Measurements from ENCODE around the gene CACNG1. TPM values are rescaled to one million over a fixed set of nuclear protein-coding genes. Genes with fewer than 3 reads are reported as not detected.

Gene CACNG1
- polyA plus RNA-seq, 1 donor from 2014 or later, result 0.77 TPM

DNA sequence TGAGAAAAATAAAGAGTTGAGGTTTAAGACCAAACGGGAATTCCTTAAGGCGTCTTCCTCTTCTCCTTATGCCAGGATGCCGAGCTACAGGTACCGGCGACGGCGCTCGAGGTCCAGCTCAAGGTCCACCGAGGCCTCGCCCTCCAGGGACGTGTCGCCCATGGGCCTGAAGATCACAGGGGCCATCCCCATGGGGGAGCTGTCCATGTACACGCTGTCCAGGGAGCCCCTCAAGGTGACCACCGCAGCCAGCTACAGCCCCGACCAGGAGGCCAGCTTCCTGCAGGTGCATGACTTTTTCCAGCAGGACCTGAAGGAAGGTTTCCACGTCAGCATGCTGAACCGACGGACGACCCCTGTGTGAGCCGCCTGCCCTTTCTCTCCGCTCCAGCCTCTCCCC, 13.7 kb upstream of the CACNG1 start:
- Histone ChIP-seq H3K9ac (ENCODE audit: low read length) (no peak overlapping the region), H3K9me3 (ENCODE audit: low read length) (no peaks in the 10 kb centered on the region), H3F3A (ENCODE audit: insufficient read depth, low read length, poor library complexity, severe bottlenecking) (no peaks in the 10 kb centered on the region), H3K4me2 (ENCODE audit: low read length) (no peak overlapping the region), H3K27me3 (ENCODE audit: insufficient read depth, low read depth, low read length) (no peaks in the 10 kb centered on the region), H3K27ac (ENCODE audit: low read length) (no peak overlapping the region), H3K79me2 (replicated peaks; ENCODE audit: insufficient read depth, low read length) (no peaks in the 10 kb centered on the region), H3K4me3 (ENCODE audit: low read length) (no peak overlapping the region), H4K20me1 (ENCODE audit: insufficient read depth) (no peaks in the 10 kb centered on the region), H3K36me3 (ENCODE audit: insufficient read depth, low read length) (no peaks in the 10 kb centered on the region), H2AFZ (ENCODE audit: low read depth, low read length) (no peak overlapping the region), H3K9me2 (ENCODE audit: insufficient read depth, low read length) (no peaks in the 10 kb centered on the region)
- TF ChIP-seq, protein P1, sequence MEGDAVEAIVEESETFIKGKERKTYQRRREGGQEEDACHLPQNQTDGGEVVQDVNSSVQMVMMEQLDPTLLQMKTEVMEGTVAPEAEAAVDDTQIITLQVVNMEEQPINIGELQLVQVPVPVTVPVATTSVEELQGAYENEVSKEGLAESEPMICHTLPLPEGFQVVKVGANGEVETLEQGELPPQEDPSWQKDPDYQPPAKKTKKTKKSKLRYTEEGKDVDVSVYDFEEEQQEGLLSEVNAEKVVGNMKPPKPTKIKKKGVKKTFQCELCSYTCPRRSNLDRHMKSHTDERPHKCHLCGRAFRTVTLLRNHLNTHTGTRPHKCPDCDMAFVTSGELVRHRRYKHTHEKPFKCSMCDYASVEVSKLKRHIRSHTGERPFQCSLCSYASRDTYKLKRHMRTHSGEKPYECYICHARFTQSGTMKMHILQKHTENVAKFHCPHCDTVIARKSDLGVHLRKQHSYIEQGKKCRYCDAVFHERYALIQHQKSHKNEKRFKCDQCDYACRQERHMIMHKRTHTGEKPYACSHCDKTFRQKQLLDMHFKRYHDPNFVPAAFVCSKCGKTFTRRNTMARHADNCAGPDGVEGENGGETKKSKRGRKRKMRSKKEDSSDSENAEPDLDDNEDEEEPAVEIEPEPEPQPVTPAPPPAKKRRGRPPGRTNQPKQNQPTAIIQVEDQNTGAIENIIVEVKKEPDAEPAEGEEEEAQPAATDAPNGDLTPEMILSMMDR (IDR thresholded peaks at IDR 0.05; ENCODE audit: poor library complexity, severe bottlenecking), result no peak
- TF ChIP-seq MXI1 (conservative IDR thresholded peaks at IDR 0.05; ENCODE audit: poor library complexity, severe bottlenecking) (no peak), SMC3 (conservative IDR thresholded peaks at IDR 0.05; ENCODE audit: poor library complexity) (no peak), EP300 (conservative IDR thresholded peaks at IDR 0.05; ENCODE audit: poor library complexity, severe bottlenecking) (no peak), TAF1 (IDR thresholded peaks at IDR 0.05; ENCODE audit: low read depth) (no peak), RAD21 (conservative IDR thresholded peaks at IDR 0.05) (no peak), EZH2 (IDR thresholded peaks at IDR 0.05; ENCODE audit: borderline replicate concordance, insufficient read depth, low read length, poor library complexity, severe bottlenecking) (no peak)
- TF ChIP-seq, protein P2, sequence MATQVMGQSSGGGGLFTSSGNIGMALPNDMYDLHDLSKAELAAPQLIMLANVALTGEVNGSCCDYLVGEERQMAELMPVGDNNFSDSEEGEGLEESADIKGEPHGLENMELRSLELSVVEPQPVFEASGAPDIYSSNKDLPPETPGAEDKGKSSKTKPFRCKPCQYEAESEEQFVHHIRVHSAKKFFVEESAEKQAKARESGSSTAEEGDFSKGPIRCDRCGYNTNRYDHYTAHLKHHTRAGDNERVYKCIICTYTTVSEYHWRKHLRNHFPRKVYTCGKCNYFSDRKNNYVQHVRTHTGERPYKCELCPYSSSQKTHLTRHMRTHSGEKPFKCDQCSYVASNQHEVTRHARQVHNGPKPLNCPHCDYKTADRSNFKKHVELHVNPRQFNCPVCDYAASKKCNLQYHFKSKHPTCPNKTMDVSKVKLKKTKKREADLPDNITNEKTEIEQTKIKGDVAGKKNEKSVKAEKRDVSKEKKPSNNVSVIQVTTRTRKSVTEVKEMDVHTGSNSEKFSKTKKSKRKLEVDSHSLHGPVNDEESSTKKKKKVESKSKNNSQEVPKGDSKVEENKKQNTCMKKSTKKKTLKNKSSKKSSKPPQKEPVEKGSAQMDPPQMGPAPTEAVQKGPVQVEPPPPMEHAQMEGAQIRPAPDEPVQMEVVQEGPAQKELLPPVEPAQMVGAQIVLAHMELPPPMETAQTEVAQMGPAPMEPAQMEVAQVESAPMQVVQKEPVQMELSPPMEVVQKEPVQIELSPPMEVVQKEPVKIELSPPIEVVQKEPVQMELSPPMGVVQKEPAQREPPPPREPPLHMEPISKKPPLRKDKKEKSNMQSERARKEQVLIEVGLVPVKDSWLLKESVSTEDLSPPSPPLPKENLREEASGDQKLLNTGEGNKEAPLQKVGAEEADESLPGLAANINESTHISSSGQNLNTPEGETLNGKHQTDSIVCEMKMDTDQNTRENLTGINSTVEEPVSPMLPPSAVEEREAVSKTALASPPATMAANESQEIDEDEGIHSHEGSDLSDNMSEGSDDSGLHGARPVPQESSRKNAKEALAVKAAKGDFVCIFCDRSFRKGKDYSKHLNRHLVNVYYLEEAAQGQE (IDR thresholded peaks at IDR 0.05; ENCODE audit: borderline replicate concordance), result no peak

DNA sequence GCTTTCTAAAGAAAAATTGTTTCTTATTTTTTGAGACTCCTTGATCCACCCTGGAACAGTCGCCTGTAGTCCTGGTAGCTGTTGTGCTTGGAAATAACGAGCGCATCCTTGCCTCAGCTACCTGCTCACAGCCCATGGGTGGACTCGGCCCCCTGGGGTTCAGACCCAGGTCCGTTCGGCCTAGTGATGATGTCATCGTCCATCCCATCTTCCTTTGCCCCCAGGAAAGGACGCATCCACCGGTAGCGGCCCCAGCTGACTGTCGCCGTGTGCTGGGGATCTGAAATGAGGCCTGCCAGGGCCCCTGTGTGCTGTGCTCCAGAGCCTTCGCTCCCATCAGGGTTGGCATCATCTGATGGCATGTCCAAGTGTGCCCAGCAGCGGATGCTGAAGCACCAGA, 12.0 kb upstream of the CACNG1 start:
- Histone ChIP-seq H3K9me3 (ENCODE audit: low read length) (no peaks in the 10 kb centered on the region), H3K27ac (ENCODE audit: low read length) (no peak overlapping the region), H3K27me3 (ENCODE audit: insufficient read depth, low read depth, low read length) (no peaks in the 10 kb centered on the region), H3K36me3 (ENCODE audit: insufficient read depth, low read length) (no peaks in the 10 kb centered on the region), H3K79me2 (replicated peaks; ENCODE audit: insufficient read depth, low read length) (no peaks in the 10 kb centered on the region), H3F3A (ENCODE audit: insufficient read depth, low read length, poor library complexity, severe bottlenecking) (no peaks in the 10 kb centered on the region), H3K9ac (ENCODE audit: low read length) (no peak overlapping the region), H4K20me1 (ENCODE audit: insufficient read depth) (no peaks in the 10 kb centered on the region), H2AFZ (ENCODE audit: low read depth, low read length) (no peak overlapping the region), H3K4me3 (ENCODE audit: low read length) (no peak overlapping the region), H3K4me2 (ENCODE audit: low read length) (no peak overlapping the region), H3K9me2 (ENCODE audit: insufficient read depth, low read length) (no peaks in the 10 kb centered on the region)
- no peak for TF ChIP-seq MXI1 (conservative IDR thresholded peaks at IDR 0.05; ENCODE audit: poor library complexity, severe bottlenecking)
- no peak for TF ChIP-seq EZH2 (IDR thresholded peaks at IDR 0.05; ENCODE audit: borderline replicate concordance, insufficient read depth, low read length, poor library complexity, severe bottlenecking)
- TF ChIP-seq, protein P2 (IDR thresholded peaks at IDR 0.05; ENCODE audit: borderline replicate concordance), result no peak
- TF ChIP-seq POLR2AphosphoS5 (IDR thresholded peaks at IDR 0.05), result no peak
- TF ChIP-seq TAF1 (IDR thresholded peaks at IDR 0.05; ENCODE audit: low read depth), result no peak
- TF ChIP-seq, protein P1 (IDR thresholded peaks at IDR 0.05; ENCODE audit: poor library complexity, severe bottlenecking), result no peak
- no peak for TF ChIP-seq EP300 (conservative IDR thresholded peaks at IDR 0.05; ENCODE audit: poor library complexity, severe bottlenecking)
- TF ChIP-seq SMC3 (conservative IDR thresholded peaks at IDR 0.05; ENCODE audit: poor library complexity), result no peak
- no peak for TF ChIP-seq RAD21 (conservative IDR thresholded peaks at IDR 0.05)

Measured in neural cell (in vitro differentiated cells).